Measurements from ENCODE around the gene HOOK2.

DNA sequence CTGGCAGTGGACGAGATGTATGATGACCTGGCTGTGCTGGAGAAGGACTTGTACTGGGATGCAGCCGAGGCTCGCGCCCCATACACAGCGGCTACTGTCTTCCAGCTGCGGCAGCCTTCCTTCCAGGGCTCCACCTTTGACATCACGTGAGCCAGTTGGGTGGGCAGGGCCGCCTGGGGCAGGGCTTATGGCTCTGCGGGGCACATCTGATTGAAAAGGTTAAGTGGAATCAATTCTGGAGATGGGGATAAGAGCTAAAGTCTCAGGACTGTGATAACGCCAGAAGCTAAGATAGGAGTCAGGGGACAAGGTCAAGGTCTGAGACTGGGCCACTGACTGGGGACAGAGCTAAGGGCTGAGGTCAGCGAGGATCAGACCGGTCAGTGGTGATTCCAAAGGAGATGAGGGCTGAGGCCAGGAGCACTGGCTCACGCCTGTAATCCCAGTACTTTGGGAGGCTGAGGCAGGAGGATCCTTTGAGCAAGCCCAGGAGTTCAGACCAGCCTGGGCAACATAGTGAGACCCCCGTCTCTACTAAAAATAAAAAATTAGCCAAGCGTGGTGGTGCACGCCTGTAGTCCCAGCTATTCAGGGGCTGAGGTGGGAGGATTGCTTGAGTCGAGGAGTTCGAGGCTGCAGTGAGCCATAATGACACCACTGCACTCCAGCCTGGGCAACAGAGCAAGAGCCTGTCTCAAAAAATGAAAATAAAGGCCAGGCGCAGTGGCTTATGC is 19.0 kb downstream of the HOOK2 start:
- no peak for TF ChIP-seq CTCF (IDR thresholded peaks at IDR 0.05 in 8 of 11, conservative IDR thresholded peaks at IDR 0.05 in 3 of 11)
- no peak for TF ChIP-seq POLR2A (IDR thresholded peaks at IDR 0.05)

Data from spleen (tissue), 7 donors.